ENCODE results near the gene WDR90.

The WDR90 gene

DNA sequence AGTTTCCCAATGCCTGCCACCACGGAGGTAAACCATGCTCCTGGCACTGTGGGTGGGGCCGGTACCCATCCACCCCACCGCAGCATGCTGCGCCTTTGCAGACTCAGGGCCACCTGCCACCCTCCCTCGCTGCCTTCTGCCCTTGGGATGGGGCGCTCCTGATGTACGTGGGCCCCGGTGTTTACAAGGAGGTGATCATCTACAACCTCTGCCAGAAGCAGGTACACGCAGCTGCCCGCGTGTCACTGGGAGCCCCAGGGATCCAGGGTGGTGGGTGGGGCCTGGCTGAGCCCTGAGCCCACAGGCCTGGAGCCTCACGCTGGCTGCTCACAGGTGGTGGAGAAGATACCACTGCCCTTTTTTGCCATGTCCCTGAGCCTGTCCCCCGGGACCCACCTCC is 17.4 kb downstream of the WDR90 start:
- Mint-ChIP-seq H3K27me3 (ENCODE audit: low read depth, poor library complexity) (no peaks in the 10 kb centered on the region), H3K27ac (no peak overlapping the region), H3K36me3 (ENCODE audit: low read depth) (no peaks in the 10 kb centered on the region), H3K4me1 (peaks cover 5% of the 10 kb centered on the region), H3K9me3 (no peaks in the 10 kb centered on the region), H3K4me3 (no peak overlapping the region)
- no peak for DNase-seq
- TF ChIP-seq, protein P1, sequence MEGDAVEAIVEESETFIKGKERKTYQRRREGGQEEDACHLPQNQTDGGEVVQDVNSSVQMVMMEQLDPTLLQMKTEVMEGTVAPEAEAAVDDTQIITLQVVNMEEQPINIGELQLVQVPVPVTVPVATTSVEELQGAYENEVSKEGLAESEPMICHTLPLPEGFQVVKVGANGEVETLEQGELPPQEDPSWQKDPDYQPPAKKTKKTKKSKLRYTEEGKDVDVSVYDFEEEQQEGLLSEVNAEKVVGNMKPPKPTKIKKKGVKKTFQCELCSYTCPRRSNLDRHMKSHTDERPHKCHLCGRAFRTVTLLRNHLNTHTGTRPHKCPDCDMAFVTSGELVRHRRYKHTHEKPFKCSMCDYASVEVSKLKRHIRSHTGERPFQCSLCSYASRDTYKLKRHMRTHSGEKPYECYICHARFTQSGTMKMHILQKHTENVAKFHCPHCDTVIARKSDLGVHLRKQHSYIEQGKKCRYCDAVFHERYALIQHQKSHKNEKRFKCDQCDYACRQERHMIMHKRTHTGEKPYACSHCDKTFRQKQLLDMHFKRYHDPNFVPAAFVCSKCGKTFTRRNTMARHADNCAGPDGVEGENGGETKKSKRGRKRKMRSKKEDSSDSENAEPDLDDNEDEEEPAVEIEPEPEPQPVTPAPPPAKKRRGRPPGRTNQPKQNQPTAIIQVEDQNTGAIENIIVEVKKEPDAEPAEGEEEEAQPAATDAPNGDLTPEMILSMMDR (IDR thresholded peaks at IDR 0.05) = no peak

DNA sequence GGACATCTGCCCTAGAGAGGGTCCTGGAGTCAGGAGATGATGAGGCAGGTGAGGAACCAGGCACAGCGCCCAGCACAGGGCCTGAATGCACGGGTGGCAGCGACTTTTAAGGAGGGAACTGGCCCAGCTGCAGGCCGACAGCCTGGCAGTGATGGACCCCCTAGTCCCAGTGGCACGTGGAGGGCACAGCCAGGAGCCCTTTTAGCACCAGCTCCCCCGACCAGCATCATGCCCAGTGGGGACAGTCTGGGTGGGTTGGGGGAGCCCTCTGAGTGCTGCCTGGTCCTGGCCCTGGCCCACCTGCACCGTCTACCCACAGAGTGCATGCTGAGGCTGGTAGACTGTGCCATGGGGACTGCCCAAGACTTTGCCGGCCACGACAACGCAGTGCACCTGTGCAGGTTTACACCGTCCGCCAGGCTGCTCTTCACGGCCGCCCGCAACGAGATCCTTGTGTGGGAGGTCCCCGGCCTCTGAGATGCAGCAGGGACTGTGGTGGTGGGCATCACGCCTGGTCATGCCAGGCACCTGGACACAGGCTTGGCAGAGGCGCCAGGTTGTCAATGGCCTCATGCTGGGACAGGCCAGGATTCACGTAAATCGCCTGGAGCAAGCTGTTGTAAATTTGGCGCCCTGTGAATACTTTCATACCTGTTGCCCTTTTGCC is 18.1 kb downstream of the WDR90 start:
- Mint-ChIP-seq H3K4me1 (peaks cover 5% of the 10 kb centered on the region), H3K36me3 (ENCODE audit: low read depth) (no peaks in the 10 kb centered on the region), H3K9me3 (no peaks in the 10 kb centered on the region), H3K27me3 (ENCODE audit: low read depth, poor library complexity) (no peaks in the 10 kb centered on the region), H3K27ac (peak overlapping the region; percentile 97), H3K4me3 (peak overlapping the region; percentile 72)
- DNase-seq = no peak
- TF ChIP-seq, protein P1 (IDR thresholded peaks at IDR 0.05) = no peak

DNA sequence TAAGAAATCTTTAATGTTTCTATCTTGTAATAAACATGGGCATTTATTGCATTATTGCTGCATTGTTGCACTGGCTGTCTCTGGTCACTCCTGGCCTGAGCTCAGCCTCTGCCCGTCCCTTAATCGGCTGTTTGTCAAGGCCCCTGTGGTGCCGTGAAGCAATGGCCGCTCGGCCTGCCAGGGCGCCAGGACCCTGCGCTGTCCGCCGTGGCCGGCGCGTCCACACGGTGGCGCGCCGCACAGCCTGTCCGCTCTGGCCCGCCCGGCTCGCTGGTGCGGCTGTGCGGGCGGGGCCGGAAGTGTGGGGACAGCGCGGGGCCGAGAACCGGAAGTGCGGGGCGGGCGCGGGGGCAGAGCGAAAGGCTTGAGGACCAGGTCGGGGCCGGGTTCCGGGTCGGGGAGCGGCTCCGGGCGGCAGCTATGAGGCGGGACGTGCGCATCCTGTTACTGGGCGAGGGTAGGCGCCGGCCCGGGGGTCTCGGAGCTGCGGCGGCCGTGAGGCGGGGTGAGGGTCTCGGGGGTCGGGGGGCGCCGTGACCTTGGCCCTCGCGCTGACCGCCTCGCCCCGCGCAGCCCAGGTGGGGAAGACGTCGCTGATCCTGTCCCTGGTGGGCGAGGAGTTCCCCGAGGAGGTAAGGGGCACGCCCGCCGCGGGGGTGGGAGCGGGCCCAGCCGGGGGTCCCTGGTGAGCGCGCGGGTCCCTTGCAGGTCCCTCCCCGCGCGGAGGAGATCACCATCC is 18.8 kb downstream of the WDR90 start, which contains the start of gene RHOT2:
Gene RHOT2, plus strand, starts transcription at position 353 of the 739 bp plus-strand sequence. Its CDS starts 68 bp downstream, at position 421.
- peak; percentile 96 for DNase-seq
- Mint-ChIP-seq H3K4me1 (peaks cover 5% of the 10 kb centered on the region), H3K27ac (peak within 1 kb of the TSS; percentile 97), H3K4me3 (peak within 1 kb of the TSS; percentile 78), H3K27me3 (ENCODE audit: low read depth, poor library complexity) (no peaks in the 10 kb centered on the region), H3K36me3 (ENCODE audit: low read depth) (no peaks in the 10 kb centered on the region), H3K9me3 (no peaks in the 10 kb centered on the region)
- TF ChIP-seq, protein P1 (IDR thresholded peaks at IDR 0.05) = peak; percentile 69

DNA sequence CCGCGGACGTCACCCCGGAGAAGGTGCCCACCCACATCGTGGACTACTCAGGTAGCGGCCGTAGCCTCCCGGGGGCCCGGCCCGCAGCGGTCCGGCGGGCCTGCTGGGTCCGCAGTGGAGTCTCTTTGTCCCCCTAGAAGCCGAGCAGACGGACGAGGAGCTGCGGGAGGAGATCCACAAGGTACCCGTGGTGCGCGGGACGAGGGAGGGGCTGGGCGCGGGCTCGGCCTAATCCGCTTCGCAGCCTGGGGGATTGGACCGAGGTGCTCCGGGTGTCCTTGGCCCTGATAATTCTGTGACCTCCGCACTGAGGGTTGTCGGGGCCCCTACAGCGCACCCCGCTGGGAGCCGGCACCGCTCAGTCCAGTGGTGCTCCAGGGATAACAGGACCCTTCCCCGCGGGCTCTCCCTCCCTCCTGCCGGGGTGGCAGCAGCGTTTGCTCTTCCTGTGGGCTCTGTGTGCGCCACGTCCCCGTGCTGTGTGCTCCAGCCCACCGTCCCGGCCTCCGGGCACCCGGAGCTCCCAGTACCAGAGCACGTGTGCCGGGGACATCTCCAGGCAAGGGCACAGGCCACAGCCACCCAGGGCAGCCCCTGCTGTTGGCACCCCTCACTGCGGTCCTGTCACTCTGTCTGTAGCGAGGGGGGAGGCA is 19.5 kb downstream of the WDR90 start:
- DNase-seq = peak; percentile 17
- H3K4me1 Mint-ChIP-seq = peaks cover 5% of the 10 kb centered on the region
- no peaks in the 10 kb centered on the region for H3K27me3 Mint-ChIP-seq (ENCODE audit: low read depth, poor library complexity)
- H3K27ac Mint-ChIP-seq = no peak overlapping the region
- peak overlapping the region; percentile 78 for H3K4me3 Mint-ChIP-seq
- H3K9me3 Mint-ChIP-seq = no peaks in the 10 kb centered on the region
- H3K36me3 Mint-ChIP-seq (ENCODE audit: low read depth) = no peaks in the 10 kb centered on the region
- TF ChIP-seq, protein P1 (IDR thresholded peaks at IDR 0.05) = no peak

DNA sequence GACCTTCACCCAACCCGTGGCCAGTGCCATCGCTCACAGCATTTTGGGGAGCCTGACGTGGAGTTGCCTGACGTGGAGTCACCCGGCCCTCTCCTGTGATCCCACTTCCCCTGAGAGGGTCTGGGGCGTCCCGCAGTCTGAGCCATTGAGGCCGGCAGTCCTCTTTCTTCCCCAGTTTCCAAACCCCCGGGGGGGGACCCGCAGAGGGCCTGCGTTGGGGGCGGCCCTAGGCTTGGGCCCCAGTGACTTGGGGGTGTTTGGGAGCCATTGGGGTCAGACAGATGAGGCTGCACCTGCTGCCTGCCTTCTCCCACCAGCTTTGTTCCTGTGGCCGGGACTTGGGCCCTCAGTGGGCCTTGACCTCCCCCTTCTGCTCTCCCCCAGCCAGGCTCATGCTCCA is 20.5 kb downstream of the WDR90 start:
- Mint-ChIP-seq H3K4me3 (peak overlapping the region; percentile 78), H3K27me3 (ENCODE audit: low read depth, poor library complexity) (peaks cover under 1% of the 10 kb centered on the region), H3K27ac (no peak overlapping the region), H3K4me1 (peaks cover 6% of the 10 kb centered on the region), H3K9me3 (no peaks in the 10 kb centered on the region), H3K36me3 (ENCODE audit: low read depth) (no peaks in the 10 kb centered on the region)
- DNase-seq = no peak
- TF ChIP-seq, protein P1 (IDR thresholded peaks at IDR 0.05) = no peak

Measured in nephron progenitor cell (in vitro differentiated cells).